Neural progenitor cell (in vitro differentiated cells): ENCODE results near the gene PRIM2. TPM values are rescaled to one million over a fixed set of nuclear protein-coding genes. Genes with fewer than 3 reads are reported as not detected.
"Not testable (repeated sequence)": the region's sequence is repeated elsewhere in the genome, so short reads cannot be mapped to it uniquely, and the experiment has no call there.

Source experiments
- DNase-seq: peaks from one replicate; pipeline ENCODE4 v3.0.0-alpha.2; 2016; ENCODE audit warnings: low spot score
- H2AFZ ChIP-seq: fragments of 200-600 bp; sonication (generic); replicated peaks from 2 replicates; pipeline ENCODE4 v1.6.1; 2016; ENCODE audit warnings: antibody characterized with exemption
- H3F3A ChIP-seq: fragments of 200-600 bp; sonication (generic); 2 replicates; pipeline ENCODE4 v1.6.1; 2016; ENCODE audit warnings: antibody characterized with exemption, low read depth
- H3K27ac ChIP-seq: fragments of 200-600 bp; sonication (generic); 2 replicates; pipeline ENCODE4 v1.5.1; 2016; ENCODE audit warnings: mild to moderate bottlenecking
- H3K27me3 ChIP-seq: fragments of 200-600 bp; sonication (generic); 2 replicates; pipeline ENCODE4 v1.6.1; 2016; ENCODE audit warnings: mild to moderate bottlenecking, moderate library complexity
- H3K36me3 ChIP-seq: fragments of 200-600 bp; sonication (generic); 2 replicates; pipeline ENCODE4 v1.5.1; 2016
- H3K4me1 ChIP-seq: fragments of 200-600 bp; sonication (generic); 2 replicates; pipeline ENCODE4 v1.6.1; 2016; ENCODE audit warnings: mixed run types
- H3K4me2 ChIP-seq: fragments of 200-600 bp; sonication (generic); 2 replicates; pipeline ENCODE4 v1.6.1; 2016
- H3K4me3 ChIP-seq: fragments of 200-600 bp; sonication (generic); 2 replicates; pipeline ENCODE4 v1.5.1; 2016
- H3K79me2 ChIP-seq: fragments of 200-600 bp; sonication (generic); 2 replicates; pipeline ENCODE4 v1.6.1; 2016; ENCODE audit warnings: low read depth
- H3K9ac ChIP-seq: fragments of 200-600 bp; sonication (generic); 2 replicates; pipeline ENCODE4 v1.6.1; 2016
- H3K9me3 ChIP-seq: fragments of 200-600 bp; sonication (generic); 2 replicates; pipeline ENCODE4 v1.5.1; 2016; ENCODE audit warnings: low read depth
- H4K20me1 ChIP-seq: fragments of 200-600 bp; sonication (generic); 2 replicates; pipeline ENCODE4 v1.6.1; 2016; ENCODE audit warnings: low read depth
- H3K27ac Mint-ChIP-seq: 3 replicates; pipeline ENCODE4 v1.8.0; 2021; ENCODE audit warnings: mixed read lengths
- H3K27me3 Mint-ChIP-seq: 2 replicates; pipeline ENCODE4 v1.8.0; 2022; ENCODE audit warnings: low read depth, mild to moderate bottlenecking, inconsistent platforms, moderate library complexity, mixed read lengths; ENCODE audit not compliant: insufficient read depth
- H3K36me3 Mint-ChIP-seq: 3 replicates; pipeline ENCODE4 v1.8.0; 2021; ENCODE audit warnings: mixed read lengths
- H3K4me1 Mint-ChIP-seq: 3 replicates; pipeline ENCODE4 v1.8.0; 2021; ENCODE audit warnings: mixed read lengths
- H3K4me3 Mint-ChIP-seq: 3 replicates; pipeline ENCODE4 v1.8.0; 2021; ENCODE audit warnings: mild to moderate bottlenecking, moderate library complexity, mixed read lengths
- H3K9me3 Mint-ChIP-seq: 3 replicates; pipeline ENCODE4 v1.8.0; 2020; ENCODE audit warnings: mixed read lengths
- total RNA-seq: library from RNA; depleted of rRNA; stranded (reverse); fragments of >200 nt; gene quantifications from 2 replicates; pipeline ENCODE4 v1.2.3, GENCODE V29; 2015; ENCODE audit warnings: low replicate concordance

The PRIM2 gene
- total RNA-seq, 1 donor from 2014 or later, result 81.0 TPM

DNA sequence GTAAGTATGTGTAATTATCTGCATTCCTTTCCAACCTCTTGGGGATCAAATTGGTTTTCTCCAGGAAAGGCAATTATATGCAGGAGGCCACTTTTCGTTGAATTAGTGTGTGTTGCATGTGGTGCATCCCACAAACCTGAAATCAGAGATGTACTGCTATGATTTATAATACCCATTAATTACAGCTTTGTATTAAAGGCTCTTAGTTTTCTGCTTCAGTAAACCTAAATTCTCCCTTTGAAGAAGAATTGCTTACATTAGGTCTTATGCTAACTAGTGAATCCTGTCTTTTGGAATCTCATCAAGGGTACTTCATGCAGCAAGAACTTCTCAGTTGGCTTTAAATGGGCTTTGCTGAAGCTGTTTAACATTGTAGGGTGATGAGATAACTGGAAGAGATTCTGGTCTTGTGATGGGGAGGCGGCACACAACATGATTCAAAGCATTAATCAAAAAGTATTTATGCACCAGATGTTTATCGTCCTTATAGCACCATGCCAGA, 155.5 kb downstream of the PRIM2 start:
- peak overlapping the region; percentile 70 for H3K27ac ChIP-seq
- H3K9me3 Mint-ChIP-seq, H3K4me3 ChIP-seq, H3K36me3 Mint-ChIP-seq, H3K27me3 ChIP-seq, H2AFZ ChIP-seq, H3K36me3 ChIP-seq, H3K9me3 ChIP-seq, H3K27me3 Mint-ChIP-seq, H4K20me1 ChIP-seq, H3K4me3 Mint-ChIP-seq, H3K27ac Mint-ChIP-seq, H3K9ac ChIP-seq: not testable (repeated sequence)
- peak; percentile 10 for DNase-seq
- H3K79me2 ChIP-seq, result peaks cover 33% of the 10 kb centered on the region
- H3K4me1 ChIP-seq, result peaks cover 39% of the 10 kb centered on the region
- H3F3A ChIP-seq, result peaks cover 20% of the 10 kb centered on the region
- peak overlapping the region; percentile 62 for H3K4me2 ChIP-seq
- peaks cover 17% of the 10 kb centered on the region for H3K4me1 Mint-ChIP-seq

GRCh38 chr6:57474862-57475475, 157.5 kb downstream of the PRIM2 start:
- H3K4me3 Mint-ChIP-seq, H3K27ac ChIP-seq, H3K36me3 Mint-ChIP-seq, H3K27ac Mint-ChIP-seq, DNase-seq, H3K4me3 ChIP-seq, H3K27me3 ChIP-seq, H3K36me3 ChIP-seq, H3K9me3 ChIP-seq, H3K9ac ChIP-seq, H3K4me2 ChIP-seq, H2AFZ ChIP-seq, H3K4me1 Mint-ChIP-seq, H3K27me3 Mint-ChIP-seq, H4K20me1 ChIP-seq, H3K9me3 Mint-ChIP-seq: not testable (repeated sequence)
- peaks cover 17% of the 10 kb centered on the region for H3F3A ChIP-seq
- H3K4me1 ChIP-seq, result peaks cover 30% of the 10 kb centered on the region
- peaks cover 17% of the 10 kb centered on the region for H3K79me2 ChIP-seq

- peaks cover 25% of the 10 kb centered on the region for H3K4me1 ChIP-seq
- not testable (repeated sequence) for H3K4me3 ChIP-seq, H3K9me3 ChIP-seq, H3K27ac Mint-ChIP-seq, H4K20me1 ChIP-seq, H3K27ac ChIP-seq, H3K27me3 ChIP-seq, H3K36me3 Mint-ChIP-seq, H3K4me1 Mint-ChIP-seq, H3K27me3 Mint-ChIP-seq, H2AFZ ChIP-seq, H3K9me3 Mint-ChIP-seq, H3K9ac ChIP-seq, H3K4me2 ChIP-seq, H3K4me3 Mint-ChIP-seq, DNase-seq, H3K36me3 ChIP-seq
- peaks cover 13% of the 10 kb centered on the region for H3K79me2 ChIP-seq
- H3F3A ChIP-seq, result peaks cover 14% of the 10 kb centered on the region
Measured at GRCh38 chr6:57475656-57476055, 158.2 kb downstream of the PRIM2 start.

- not testable (repeated sequence) for H4K20me1 ChIP-seq, H3K36me3 Mint-ChIP-seq, H3K4me3 ChIP-seq, H3K27me3 Mint-ChIP-seq, H2AFZ ChIP-seq, DNase-seq, H3F3A ChIP-seq, H3K4me1 ChIP-seq, H3K36me3 ChIP-seq, H3K27ac Mint-ChIP-seq, H3K4me1 Mint-ChIP-seq, H3K27me3 ChIP-seq, H3K4me2 ChIP-seq, H3K4me3 Mint-ChIP-seq, H3K9ac ChIP-seq, H3K9me3 ChIP-seq, H3K9me3 Mint-ChIP-seq, H3K79me2 ChIP-seq, H3K27ac ChIP-seq
Measured at GRCh38 chr6:57480194-57480593, 162.8 kb downstream of the PRIM2 start.

DNA sequence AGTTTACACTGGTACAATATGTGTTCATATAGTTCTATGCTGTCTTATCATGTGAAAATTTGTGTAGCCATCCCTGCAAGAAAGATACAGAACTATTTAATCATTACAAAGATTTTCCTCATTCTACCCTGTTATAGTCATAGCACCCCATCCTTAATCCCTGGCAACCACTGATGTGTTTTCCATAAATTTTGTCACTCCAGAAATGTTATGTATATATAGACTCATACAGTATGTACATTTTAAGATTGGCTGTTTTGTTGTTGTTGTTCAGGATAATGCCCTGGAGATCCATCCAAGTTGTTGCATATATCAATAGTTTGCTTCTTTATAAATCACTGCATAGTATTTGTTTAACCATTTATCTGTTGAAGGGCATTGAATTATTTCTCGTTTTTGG, 163.7 kb downstream of the PRIM2 start:
- not testable (repeated sequence) for H3K4me1 Mint-ChIP-seq, H3F3A ChIP-seq, H3K79me2 ChIP-seq

GRCh38 chr6:57482471-57482870, 165.0 kb downstream of the PRIM2 start:
- not testable (repeated sequence) for H3K9me3 ChIP-seq, H3F3A ChIP-seq, H3K36me3 ChIP-seq, H3K4me1 ChIP-seq, H3K27ac Mint-ChIP-seq, H3K9ac ChIP-seq, H3K9me3 Mint-ChIP-seq, DNase-seq, H3K4me1 Mint-ChIP-seq, H3K4me2 ChIP-seq, H3K4me3 Mint-ChIP-seq, H2AFZ ChIP-seq, H3K27me3 Mint-ChIP-seq, H4K20me1 ChIP-seq, H3K79me2 ChIP-seq, H3K36me3 Mint-ChIP-seq, H3K27me3 ChIP-seq, H3K4me3 ChIP-seq, H3K27ac ChIP-seq

More for the DNA sequence above, 163.7 kb downstream of the PRIM2 start:
- not testable (repeated sequence) for H3K4me3 ChIP-seq, H3K4me3 Mint-ChIP-seq, H2AFZ ChIP-seq, H3K9ac ChIP-seq, DNase-seq, H3K27ac ChIP-seq, H3K27ac Mint-ChIP-seq, H3K36me3 ChIP-seq, H3K27me3 ChIP-seq, H3K27me3 Mint-ChIP-seq, H4K20me1 ChIP-seq, H3K9me3 ChIP-seq, H3K4me2 ChIP-seq, H3K9me3 Mint-ChIP-seq, H3K4me1 ChIP-seq, H3K36me3 Mint-ChIP-seq

GRCh38 chr6:57486494-57487081, 169.2 kb downstream of the PRIM2 start:
- not testable (repeated sequence) for H3K36me3 ChIP-seq, H3K27ac ChIP-seq, H3K4me3 ChIP-seq, H2AFZ ChIP-seq, H4K20me1 ChIP-seq, H3K9me3 ChIP-seq, H3K27ac Mint-ChIP-seq, H3K4me3 Mint-ChIP-seq, DNase-seq, H3K36me3 Mint-ChIP-seq, H3K4me2 ChIP-seq, H3K27me3 ChIP-seq, H3K27me3 Mint-ChIP-seq, H3K9ac ChIP-seq, H3K9me3 Mint-ChIP-seq
- Histone ChIP-seq H3F3A (peaks cover 19% of the 10 kb centered on the region), H3K4me1 (peaks cover 22% of the 10 kb centered on the region), H3K79me2 (peaks cover 19% of the 10 kb centered on the region)
- peaks cover 17% of the 10 kb centered on the region for H3K4me1 Mint-ChIP-seq

GRCh38 chr6:57488551-57488950, 171.1 kb downstream of the PRIM2 start:
- not testable (repeated sequence) for H3K36me3 ChIP-seq, H3K9me3 ChIP-seq, DNase-seq, H3K9ac ChIP-seq, H3K9me3 Mint-ChIP-seq, H3K36me3 Mint-ChIP-seq, H3K4me2 ChIP-seq, H2AFZ ChIP-seq, H3K4me3 ChIP-seq, H3K27ac ChIP-seq, H3K4me3 Mint-ChIP-seq, H3K27ac Mint-ChIP-seq, H4K20me1 ChIP-seq, H3K27me3 ChIP-seq, H3K27me3 Mint-ChIP-seq
- H3K4me1 Mint-ChIP-seq, result peaks cover 22% of the 10 kb centered on the region
- H3F3A ChIP-seq, result peaks cover 19% of the 10 kb centered on the region
- H3K79me2 ChIP-seq, result peaks cover 22% of the 10 kb centered on the region
- H3K4me1 ChIP-seq, result peaks cover 31% of the 10 kb centered on the region
